HCT116 (cell line): ENCODE data around the gene JSRP1.

Source experiments
- CTCF ChIP-seq, 3 experiments: fragments of 200-600 bp in 1 of 3; sonication (generic) in 1 of 3; IDR thresholded peaks in 2 of 3; conservative IDR thresholded peaks in 1 of 3; 2 replicates each; pipeline ENCODE4 v1.5.1; 2012 to 2017; ENCODE audit warnings: low read depth in 2 of 3, low read length in 2 of 3, antibody characterized with exemption in 1 of 3, borderline replicate concordance in 1 of 3, control low read depth in 1 of 3, mild to moderate bottlenecking in 1 of 3, mixed read lengths in 1 of 3, mixed run types in 1 of 3, moderate library complexity in 1 of 3; ENCODE audit not compliant: insufficient read depth in 1 of 3
- EZH2phosphoT487 ChIP-seq: fragments of 200-600 bp; IDR thresholded peaks from 2 replicates; pipeline ENCODE4 v1.6.1; 2018; ENCODE audit warnings: antibody characterized with exemption, borderline replicate concordance
- SP1 ChIP-seq: IDR thresholded peaks from 2 replicates; pipeline ENCODE4 v1.6.1; 2012; ENCODE audit warnings: low read depth
- SRF ChIP-seq: IDR thresholded peaks from 2 replicates; pipeline ENCODE4 v1.6.1; 2012; ENCODE audit warnings: low read depth
- TF ChIP-seq, protein P1 (sequence below): IDR thresholded peaks from 2 replicates; pipeline ENCODE4 v1.6.1; 2012

DNA sequence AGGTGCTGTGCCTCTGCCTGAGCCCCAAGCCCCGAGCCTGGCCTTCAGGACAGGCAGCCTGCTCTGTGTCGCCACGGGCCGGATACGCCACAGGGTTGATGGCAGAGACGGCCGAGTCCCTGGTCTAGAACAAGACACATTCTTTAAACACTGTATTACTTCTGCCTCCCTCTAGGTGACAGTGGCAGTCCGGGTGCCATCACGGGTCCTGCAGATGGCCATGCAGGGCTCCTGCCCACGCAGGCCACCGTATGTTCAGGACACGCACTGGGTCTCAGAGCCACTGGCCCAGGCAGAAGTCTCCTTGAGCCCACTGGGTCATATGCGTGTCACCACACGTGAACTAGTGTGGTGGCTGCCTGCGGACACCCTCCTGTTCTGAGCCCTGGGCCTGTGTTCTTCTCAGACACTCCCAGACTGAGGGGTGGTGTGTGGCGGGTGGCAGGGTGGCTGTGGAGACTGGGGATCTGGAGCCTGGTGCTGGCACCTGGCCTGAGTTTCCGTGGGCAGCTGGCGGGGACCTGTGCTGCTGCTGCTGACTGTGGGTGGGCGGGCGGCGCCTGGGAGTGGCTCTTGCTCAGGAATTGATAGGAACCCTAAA, 24.5 kb downstream of the JSRP1 start:
- TF ChIP-seq CTCF (IDR thresholded peaks at IDR 0.05 in 2 of 3, conservative IDR thresholded peaks at IDR 0.05 in 1 of 3; ENCODE audit: borderline replicate concordance in 1 of 3, insufficient read depth in 1 of 3, low read depth in 2 of 3, low read length in 2 of 3), result peak in 2 of 3 experiments; percentile 20 to 25; a peak in 3 of 6 replicates
- no peak for TF ChIP-seq EZH2phosphoT487
- TF ChIP-seq SP1, result no peak
- TF ChIP-seq, protein P1, sequence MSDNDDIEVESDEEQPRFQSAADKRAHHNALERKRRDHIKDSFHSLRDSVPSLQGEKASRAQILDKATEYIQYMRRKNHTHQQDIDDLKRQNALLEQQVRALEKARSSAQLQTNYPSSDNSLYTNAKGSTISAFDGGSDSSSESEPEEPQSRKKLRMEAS, result no peak
- no peak for TF ChIP-seq SRF
